Cortex of kidney (tissue), 1 donor: ENCODE data around the gene CACNA2D3.

Source experiments
- DNase-seq: peaks from one replicate; lab custom pipeline; 2025; lab: John Stamatoyannopoulos, UW

CACNA2D3 gene

DNA sequence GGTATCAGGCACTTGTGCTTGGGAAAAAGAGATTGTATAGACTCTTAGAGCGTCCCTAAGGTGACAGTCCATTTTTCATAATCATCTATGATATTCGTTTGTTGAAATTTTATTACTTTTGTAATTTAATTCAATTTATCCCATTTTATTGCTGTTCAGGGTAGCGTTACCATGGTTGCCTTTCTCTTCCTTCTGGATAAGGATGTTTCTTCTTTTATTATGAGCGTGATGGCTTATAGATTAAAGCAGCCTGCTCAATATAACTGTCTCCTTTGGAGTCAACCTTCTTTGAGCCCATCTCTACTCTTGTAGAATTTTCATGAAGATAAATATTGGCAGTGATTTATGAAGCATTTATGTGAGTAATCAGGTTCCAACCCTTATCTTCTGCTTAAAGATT lies 623.5 kb downstream of the CACNA2D3 start:
- no peak for DNase-seq

DNA sequence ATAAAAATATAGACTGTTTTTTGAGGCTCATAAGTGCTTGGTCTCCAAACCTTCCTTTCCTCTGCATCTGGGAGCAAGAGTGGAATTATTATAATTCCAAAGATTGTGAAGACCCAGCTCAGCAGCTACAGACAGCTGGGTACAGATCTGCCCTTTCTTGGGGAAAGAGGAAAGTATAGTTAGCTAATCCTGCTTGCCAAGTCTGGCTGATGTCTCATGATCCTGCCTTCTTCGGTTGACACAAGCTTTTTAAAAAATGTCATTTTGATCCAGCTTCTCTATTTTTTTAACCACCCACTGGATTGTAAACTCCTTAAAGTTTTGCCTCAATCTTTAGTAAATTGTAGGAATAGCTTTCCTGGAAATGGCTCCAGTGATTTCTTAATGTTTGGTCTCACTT lies 624.4 kb downstream of the CACNA2D3 start:
- no peak for DNase-seq

DNA sequence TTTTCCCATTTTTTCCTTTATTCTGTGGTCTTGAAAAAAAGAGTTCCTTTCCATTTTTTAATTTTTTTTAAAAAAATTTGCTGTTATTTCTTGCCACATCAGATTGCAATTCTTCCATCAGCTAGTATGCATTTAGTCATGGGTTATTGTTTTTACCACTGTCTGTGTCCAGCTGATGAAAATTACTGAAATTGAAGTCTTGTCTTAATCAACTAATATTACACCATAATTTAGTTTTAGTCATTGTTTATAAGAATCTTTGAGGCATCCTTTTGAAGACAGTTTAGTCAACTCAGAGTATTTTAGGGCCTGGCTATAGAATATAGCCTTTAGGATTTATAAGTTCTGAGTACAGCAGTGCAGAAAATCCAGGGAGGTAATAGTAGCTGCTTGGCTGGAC lies 633.4 kb downstream of the CACNA2D3 start:
- no peak for DNase-seq

DNA sequence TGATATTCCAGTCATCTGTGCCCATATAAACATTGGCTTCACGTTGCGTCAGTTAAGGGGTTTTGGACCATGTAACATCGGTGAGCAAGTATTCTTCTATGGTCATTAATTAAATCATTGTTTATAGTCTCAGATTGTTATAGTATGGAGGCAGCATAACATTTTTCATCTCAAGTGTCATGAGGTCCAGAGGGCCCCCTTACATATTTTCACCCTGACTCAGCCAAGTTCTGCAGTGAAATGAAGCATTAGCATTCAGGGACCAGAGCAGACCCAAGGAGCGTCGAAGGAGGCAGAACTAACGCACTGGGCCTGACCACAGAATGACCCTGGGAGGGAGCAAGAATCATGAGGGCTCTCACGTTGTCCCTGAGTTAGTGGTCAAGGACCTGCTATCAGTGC lies 634.0 kb downstream of the CACNA2D3 start:
- DNase-seq = no peak

DNA sequence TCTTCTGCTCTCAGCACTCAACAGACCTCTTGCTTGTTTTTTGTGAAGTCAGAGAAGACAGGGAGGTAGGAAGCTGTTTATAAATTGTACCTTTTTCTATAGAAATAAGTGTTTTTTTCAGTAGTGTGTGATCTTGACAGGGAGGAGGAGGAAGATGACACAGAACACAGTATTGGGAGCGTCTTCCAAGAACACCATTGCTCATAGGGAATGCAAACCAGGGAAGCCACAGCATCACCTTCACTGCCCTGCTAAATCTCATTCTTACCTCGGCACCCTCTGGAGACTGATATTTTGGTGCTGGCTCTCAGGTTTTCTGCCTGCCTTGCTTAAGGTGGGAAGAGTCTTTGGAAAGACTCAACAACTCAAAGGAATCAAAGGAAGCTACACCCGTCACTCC lies 636.1 kb downstream of the CACNA2D3 start:
- no peak for DNase-seq

DNA sequence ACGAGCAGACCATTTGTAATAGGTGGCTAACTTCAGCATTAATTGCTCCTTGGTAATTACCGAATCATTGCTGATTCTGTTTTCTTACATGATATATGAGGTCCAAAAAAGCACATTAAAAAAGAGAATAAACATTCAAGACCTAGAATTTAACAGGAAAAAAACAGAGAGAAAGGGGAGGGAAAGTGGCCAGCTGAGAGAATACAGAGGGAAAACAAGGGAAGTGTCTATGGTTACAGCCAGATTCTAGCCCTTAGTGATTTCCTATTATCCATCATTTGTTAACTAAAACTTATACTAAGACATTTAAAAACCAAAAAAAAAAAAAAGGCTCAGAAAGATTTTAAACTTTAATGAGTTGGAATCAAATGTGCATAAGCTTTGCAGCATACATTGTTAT lies 636.8 kb downstream of the CACNA2D3 start:
- DNase-seq = no peak

DNA sequence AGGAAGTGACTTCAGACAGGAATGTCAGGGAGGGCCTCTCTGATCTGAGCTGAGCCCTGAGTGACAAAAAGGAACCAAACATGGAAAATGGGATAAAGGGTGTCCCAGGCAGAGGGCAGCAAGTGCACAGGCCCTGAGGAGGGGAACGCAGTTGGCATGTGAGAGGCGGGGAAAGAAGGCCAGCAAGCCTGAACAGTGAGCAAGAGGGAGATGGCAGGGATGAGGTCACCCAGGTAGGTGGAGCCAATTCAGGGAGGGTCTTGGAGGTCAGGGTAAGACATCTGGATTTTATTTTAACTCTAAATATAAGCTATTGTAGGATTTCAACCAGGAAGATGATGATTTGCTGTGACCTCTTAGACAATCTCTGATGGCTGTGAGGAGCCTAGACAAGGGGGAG lies 637.8 kb downstream of the CACNA2D3 start:
- no peak for DNase-seq

DNA sequence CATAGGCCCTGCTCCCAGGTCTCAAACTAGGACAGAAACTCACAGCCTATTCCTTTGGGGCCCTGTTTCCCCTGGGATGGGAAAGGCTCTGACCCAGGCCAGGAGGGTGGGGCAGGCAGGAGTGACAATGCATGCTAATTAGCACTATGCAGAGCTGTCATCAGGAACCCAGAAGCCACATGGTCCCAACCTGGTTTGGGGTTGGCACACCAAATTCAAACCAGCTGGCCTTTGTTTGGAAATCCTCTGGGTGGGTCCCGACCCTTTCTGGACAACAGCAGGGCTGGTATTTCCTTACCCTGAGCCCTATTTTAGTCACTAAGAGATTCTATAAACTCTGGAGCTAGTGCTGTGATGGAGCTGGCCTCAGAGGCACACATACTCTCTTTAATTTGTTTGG lies 639.3 kb downstream of the CACNA2D3 start:
- no peak for DNase-seq

DNA sequence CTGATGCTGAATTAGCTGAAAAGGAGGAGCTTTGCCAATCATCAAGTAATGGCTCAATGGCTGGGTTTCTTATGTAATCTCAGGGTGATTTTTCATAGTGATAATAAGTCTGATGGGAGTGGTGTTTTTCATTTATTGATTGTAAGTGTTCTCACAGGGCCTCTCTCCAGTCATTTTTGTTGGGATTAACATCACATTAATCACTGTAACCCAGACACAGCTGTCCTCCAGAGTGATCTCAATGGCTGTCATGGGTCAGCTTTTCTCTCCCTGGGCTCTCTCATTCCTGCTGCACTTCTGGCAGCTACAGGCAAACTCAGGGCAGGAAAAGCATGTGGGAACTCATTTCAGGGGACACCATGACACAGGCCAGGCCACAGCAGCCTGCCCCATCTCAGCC lies 642.6 kb downstream of the CACNA2D3 start:
- DNase-seq = no peak

DNA sequence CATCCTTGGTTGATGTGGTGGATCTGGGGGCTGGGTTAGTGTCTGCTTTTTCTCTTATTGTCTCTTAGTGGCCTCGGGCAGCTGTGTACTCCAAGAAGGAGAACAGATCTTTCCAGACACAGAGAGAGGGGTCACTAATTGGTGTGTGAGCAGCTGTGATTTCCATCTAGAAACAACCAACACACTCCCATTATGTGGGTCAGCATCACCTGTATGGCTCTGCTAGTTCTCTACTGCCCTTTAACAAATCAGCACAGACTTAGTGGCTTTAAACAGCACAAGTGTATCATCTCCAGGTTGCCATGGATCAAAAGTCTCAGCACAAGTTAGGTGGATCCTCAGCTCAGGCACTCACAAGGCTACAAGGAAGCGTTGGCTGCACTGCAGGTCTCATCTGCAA lies 648.7 kb downstream of the CACNA2D3 start:
- DNase-seq = no peak

DNA sequence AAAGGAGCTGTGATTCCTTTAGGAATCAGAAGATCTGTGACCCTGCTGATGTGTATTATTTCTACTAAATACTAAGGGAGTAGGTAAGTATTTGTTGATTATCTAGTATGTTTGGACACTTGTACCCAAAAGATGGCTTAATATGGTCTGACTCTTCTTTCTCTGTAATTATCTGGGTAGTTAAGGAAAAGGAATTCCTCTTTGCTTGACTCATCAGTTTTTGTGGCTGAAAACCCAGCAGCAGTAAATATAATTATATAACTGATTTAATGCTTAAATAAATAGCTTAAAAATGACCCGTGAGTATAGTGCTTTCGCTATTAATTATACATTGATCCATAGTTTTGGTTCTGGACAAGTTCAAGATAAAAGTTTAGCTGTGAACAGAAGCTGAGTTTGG lies 649.7 kb downstream of the CACNA2D3 start:
- no peak for DNase-seq

DNA sequence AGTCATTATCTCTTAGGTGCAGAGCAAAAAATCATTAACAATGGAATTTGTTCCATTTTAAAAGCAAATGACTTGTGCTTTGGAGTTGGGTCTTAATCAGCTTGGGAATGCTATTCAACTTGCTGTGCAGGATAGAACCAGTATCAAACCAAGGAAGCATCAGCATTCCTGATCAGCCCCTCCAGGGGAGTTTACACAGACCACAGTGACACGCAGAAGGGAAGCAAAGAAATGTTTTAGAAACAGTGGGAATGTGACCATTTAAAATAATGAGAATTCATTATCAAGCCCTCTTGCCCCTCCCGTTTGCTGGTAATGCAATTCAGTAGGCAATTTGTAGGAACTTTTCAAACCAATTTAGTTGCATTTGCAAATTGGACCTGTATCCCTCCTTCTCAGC lies 650.4 kb downstream of the CACNA2D3 start:
- no peak for DNase-seq

DNA sequence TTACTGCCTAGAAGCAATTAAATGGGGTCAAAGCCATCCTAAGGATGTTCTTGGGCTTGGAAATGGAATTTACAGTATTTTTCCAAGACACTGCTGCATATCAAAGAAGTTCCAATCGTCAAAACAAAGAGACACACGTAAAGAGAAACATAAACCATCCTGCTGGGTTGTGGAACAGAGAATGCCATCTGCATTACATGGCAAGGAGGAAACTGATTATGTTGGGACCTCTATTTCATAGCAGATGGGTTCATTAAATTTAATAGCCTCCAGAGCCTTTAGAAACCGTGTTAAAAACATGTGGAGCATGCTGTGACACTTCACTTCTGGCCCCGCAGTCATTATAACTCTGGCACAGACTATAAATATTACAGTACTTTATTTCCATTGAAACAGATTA lies 650.9 kb downstream of the CACNA2D3 start:
- no peak for DNase-seq

DNA sequence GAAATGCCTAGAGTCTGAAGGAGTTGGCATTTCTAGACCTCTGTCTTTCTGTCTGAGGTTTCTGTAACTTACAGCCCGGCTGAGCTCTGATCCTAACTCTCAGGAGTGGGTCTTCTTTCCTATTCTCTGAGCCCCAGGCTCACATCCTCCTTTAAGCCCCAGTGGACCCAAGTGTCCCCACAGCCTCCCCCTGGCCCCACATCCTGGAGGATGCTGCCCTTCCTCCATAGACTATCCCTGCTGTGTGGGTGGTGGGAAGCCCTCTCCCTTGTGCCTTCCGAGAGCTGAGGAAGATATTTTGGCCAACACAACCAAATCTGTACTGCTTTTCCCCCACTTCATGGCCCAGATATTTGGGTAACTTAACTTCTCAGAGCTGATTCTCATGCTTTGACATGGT lies 654.2 kb downstream of the CACNA2D3 start:
- DNase-seq = no peak

DNA sequence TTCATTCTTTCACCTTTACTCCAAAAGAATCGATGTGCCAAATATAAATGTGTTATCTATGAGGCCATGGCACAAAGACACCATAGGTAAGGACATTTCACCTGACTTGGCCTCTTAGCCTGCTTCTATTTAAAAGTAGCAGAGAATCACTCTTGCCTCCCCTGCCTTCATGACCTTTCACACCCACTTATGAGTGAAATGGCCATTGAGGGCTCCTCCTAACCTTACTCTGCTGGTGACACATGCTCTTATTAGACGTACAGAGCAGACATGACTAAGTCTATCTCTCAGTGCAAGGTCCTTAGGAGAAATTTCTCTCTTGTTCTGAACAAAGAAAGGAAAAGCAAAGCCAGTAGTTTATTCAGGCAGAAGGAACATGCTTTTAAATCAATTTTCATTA lies 654.8 kb downstream of the CACNA2D3 start:
- no peak for DNase-seq

DNA sequence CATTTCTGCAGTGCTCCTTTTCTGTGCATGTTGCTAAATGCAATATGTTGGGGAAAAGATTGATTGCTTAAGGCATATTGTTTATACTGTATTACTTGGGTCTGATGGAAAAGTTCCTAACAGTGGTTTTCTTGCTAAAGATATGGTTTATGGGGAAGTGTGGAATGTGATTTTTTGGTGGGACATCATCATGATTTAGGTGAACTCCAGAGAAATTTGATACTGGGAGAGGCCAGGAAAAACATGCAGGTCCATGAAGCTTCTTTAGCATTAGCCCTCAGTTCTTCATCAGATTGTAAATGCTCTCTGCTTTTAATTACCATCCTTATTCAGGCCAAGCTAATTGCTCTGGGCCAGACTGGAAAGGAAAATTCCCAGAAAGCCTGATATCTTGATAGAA lies 658.0 kb downstream of the CACNA2D3 start:
- DNase-seq = no peak

DNA sequence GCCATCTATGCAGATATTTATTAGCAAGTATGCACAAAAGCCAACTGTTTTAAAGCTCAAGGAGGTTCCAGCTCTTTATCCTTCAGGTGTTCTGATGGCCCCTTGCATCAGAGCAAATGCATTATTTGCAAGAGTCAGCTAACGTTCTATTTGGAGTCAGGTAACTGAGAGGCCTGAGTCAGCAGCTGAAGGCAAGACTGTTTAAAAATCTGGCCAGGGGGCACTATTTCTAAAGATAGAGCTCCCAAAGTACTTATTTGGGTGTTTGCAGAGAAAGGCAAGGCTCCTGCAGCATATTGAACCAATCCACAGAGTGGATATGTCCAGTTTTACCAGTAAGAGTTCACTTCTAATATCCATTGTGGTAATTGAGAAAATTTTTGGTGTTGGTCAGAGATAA lies 659.4 kb downstream of the CACNA2D3 start:
- DNase-seq = no peak

DNA sequence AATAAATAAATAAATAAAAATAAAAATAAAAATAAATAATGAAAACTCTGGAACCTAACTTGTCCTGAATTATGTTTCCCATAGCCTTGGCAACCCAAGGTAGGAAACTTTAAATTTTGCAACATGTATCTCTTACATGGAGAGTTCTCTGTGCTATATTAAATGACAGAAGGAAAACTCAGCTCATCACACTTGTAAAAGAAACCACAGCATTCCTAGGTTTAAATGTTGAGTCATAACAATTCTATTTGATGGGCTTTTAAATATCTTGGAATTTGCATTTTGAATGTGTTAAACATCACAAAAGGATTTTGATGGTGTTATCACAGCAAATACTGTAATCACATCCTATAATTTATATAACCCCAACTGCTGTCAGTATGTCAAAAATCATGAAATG lies 661.3 kb downstream of the CACNA2D3 start:
- no peak for DNase-seq

DNA sequence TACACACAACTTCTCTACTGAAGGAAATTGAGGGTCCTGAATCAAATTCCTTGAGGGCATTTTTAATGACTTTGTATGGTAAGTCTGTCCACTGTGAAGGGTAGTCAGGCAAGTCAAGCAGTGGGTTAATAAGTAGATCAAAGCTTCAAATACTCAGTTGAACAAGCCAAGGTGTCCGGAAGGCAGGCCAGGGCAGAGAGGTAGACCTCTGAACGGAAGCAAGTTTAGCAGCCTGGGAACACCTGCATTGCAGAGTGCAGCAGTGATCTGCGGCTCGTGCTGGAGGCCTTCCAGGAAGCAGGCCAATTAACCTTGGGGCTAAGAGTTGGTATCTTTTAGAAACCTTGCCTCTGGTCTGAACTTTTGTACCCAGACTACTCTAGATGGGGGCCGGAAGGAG lies 661.7 kb downstream of the CACNA2D3 start:
- DNase-seq = no peak

DNA sequence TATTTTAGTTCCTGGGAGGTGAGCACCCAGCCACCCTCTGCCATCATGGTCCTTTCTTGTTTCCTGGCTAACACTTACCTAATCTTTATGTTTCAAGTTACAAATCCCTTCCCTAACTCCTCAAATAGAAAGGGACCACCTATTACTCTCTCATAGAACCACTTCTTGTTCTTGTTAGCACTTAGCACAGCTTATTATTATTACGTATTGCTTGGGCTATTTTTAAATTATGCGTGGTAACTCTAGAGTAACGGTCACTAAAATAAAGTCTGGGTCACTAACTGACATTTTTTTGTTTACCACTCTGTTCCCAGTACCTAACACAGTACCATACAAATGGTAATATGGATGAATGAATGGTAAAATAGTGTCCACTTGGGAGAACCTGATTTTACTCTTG lies 663.6 kb downstream of the CACNA2D3 start:
- no peak for DNase-seq

DNA sequence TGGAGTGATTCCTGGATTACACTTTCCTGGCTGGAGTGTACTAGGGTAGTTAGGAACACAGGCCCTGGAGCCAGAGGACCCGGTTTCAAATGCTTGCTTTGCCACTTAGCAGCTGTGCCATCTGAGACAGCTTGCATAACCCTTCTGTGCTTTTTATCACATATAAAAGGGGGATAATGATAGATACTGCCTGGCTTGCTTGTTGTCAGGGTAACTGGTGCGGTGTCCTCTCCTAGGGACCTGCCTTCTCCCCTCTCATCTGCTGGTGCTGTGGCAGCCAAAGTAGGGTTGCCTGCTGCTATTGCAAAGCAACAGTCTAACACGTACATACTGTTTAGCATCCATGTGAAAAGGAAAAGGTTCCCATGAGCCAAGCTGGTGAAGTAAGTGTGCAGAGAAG lies 667.7 kb downstream of the CACNA2D3 start:
- no peak for DNase-seq

DNA sequence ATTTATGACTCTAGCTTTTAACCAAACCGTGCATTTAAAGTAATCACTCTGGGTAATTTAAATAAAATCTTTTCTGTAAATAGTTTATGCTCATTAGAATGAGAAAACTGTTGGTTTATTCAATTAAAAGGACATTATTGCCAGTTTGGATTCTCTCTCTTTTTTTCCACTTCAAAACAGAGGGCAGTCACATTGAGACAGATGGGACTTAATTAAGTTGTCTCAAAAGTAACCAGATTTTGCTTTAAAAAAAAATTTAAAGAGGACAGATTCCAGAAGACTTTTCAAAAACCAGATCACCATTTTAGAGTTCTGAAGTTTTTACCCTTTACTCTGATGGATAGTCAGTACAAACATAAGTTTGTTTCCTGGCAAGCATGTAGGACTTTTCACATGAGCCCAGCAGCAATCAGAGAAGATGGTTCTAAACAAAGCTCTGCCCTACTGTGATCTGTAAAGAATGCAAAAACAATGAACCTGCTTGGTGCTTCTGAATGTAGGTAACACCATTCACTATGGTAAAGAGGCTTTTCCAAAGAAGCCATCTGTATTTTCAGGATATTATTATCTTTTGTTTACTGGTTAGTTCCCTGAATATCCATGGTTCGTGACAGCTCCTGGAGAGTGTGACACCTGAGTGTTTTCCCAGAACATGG lies 669.3 kb downstream of the CACNA2D3 start:
- no peak for DNase-seq

DNA sequence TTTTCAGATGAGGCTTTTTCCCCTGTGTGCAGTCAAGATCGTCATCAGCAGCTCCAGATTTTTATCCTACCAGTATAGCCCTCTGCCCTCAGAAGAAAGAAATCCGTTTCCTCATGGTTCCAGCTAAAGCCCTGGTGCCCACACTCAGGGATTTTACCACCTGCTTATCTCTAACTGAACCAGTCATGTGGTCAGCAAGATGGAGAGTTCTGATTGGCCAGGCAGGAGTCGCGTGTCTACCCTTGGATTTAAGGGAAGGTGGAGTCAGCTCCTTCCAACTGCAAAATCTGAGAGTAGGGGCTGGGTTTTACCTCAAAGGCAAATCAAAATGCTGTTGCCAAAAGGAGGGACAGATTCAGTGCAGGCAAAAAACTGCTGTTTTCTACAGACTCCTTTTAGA lies 670.2 kb downstream of the CACNA2D3 start:
- no peak for DNase-seq

DNA sequence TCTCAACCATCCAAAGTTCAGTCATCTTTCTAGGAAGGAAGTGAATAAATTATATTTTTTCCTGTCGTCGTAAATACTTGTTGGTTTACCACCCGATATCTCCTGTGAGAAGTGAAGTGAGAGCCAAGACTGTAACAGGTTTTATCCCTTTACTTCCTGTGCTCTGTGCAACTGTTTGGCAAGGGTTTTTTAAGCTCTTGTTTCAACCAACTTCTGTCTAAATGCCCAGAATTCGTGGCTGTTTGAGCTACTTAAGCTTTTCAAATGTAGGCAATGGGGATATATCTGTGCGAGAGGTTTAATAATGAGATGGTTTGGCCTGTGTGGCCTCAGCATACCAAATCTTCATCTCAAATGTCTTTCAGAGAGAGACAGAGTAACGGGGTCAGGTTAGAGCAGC lies 670.8 kb downstream of the CACNA2D3 start:
- no peak for DNase-seq

DNA sequence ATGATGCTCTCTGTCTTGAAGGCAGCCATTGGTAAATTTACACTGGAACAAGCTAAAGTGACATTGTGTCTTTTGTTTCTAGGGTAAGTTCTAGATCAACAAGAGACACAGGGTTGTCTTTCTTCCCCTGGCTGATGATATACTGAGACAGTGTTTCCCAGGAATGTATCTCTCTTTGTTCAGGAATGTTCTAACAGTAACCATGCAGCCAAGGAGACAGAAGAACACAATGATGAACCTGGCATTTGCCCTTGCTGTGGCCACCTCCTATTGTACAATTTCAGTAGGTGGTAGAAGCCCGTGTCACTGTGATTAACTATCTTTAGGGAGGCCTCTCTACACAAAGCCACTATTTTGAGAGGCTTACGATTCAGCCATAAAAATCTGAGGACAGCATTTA lies 674.8 kb downstream of the CACNA2D3 start:
- DNase-seq = no peak
